Fibroblast of pulmonary artery (primary cell): ENCODE measurements around the gene MLLT6.

Source experiments
- DNase-seq: peaks from one replicate; pipeline ENCODE4 v3.0.0-alpha.2; 2010; ENCODE audit warnings: low read depth
- H3K4me3 ChIP-seq: replicated peaks from 2 replicates; pipeline ENCODE4 v1.5.1; 2011; ENCODE audit warnings: low read depth, mild to moderate bottlenecking, control low read depth, low read length, moderate library complexity
- TF ChIP-seq, protein P1 (sequence below): IDR thresholded peaks from 2 replicates; pipeline ENCODE4 v1.5.1; 2011; ENCODE audit warnings: mild to moderate bottlenecking, control low read depth, low read length, inconsistent platforms; ENCODE audit errors: missing control alignments

Gene MLLT6

DNA sequence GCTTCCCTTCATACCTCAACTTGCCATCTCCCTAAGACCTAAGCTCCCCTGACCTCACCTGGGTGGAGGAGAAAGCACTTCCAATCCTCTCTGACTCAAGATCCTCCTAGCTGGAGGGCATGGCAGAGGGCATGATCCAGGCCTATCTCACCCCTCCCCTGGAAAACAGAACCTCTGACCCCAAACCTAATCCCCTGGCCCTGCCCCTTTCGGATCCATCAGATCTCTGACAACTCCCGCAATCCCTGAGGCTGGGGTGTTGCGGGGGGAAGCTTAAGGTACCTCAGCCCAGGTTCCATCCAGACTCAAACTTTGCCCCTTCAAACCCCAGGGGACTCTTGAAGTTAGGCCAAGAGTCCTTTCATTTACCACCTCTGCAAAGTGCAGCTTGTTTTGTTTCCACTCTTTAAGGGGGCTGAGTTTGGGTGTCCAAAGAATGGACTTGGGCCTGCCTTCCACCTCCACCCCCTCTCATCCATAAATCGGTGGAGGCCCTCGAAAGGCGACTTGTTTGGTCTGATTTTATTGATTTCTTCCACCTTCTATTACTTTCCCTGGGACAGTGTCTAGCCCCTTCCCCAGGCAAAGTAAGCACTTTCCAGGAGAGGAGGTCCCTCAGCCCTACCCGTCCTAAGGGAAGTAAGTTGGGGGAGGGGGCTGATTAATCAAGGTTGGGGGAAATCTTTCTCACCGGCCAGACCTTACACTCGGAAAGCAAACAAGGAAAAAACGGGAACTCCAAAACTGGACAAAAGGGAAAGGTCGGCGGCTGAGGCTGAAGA lies 32.9 kb upstream of the MLLT6 start:
- DNase-seq: no peak
- TF ChIP-seq, protein P1, sequence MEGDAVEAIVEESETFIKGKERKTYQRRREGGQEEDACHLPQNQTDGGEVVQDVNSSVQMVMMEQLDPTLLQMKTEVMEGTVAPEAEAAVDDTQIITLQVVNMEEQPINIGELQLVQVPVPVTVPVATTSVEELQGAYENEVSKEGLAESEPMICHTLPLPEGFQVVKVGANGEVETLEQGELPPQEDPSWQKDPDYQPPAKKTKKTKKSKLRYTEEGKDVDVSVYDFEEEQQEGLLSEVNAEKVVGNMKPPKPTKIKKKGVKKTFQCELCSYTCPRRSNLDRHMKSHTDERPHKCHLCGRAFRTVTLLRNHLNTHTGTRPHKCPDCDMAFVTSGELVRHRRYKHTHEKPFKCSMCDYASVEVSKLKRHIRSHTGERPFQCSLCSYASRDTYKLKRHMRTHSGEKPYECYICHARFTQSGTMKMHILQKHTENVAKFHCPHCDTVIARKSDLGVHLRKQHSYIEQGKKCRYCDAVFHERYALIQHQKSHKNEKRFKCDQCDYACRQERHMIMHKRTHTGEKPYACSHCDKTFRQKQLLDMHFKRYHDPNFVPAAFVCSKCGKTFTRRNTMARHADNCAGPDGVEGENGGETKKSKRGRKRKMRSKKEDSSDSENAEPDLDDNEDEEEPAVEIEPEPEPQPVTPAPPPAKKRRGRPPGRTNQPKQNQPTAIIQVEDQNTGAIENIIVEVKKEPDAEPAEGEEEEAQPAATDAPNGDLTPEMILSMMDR: no peak
- H3K4me3 ChIP-seq: no peak overlapping the region

DNA sequence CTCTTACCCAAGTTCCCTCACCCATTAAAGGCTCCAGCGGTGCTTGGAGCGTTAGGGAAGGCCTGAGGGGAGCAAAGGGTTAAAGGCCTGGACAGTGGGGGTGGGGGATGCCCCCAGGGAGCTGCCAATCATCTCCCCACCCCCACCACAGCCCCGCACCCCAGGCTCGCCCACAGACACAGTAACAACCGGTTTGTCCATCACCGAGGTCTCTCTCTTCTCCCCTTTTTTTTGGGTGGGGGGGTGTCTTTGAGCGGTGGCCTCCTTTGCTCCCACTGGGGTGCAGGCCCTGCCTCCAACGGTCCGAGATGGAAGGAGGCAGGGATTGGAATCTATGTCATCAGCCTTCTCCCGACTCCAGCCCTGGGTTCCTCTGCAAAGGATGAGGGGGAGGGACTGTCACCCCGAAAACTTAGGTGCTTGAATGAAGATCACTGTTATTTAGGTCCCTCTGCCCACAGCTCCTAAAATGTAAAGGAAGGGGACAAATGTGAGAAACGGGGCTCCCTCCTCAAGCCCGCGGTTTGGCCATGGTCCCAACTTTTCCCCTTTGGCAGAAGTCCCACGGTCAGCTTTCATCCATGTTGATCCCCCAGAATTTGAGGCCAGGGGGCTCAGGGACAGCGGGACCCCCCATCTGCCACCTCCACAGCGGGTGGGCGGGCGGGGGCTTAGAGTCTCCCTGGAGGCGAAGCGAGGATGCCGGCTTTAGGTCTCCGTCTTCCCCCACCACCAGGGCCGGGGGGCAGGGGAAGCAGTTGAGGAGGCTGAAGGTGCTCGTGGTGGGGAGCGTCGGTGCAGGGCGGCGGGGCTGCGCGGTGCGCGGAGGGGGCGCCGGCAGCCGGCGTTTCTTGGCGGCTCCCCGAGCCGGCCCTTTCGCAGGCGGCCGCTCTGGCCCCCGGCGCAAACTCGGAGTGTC lies 32.0 kb upstream of the MLLT6 start:
- H3K4me3 ChIP-seq: no peak overlapping the region
- TF ChIP-seq, protein P1: no peak
- DNase-seq: no peak

DNA sequence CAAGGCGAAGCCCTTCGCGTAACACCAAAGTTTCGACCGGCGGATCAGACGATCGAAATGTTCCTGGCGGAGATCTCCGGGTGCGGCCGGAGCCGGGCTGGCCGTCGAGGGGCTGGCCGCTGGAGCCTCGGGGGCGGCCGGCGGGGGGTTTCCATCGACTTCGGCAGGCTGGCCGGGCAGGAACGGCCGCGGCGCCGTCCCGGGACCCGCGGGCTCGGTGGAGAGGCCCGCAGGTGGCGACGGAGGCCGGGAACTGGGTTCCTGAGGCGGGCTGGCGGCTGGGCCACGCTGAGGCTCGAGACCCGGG lies 31.4 kb upstream of the MLLT6 start:
- DNase-seq: no peak
- no peak overlapping the region for H3K4me3 ChIP-seq
- TF ChIP-seq, protein P1: no peak

DNA sequence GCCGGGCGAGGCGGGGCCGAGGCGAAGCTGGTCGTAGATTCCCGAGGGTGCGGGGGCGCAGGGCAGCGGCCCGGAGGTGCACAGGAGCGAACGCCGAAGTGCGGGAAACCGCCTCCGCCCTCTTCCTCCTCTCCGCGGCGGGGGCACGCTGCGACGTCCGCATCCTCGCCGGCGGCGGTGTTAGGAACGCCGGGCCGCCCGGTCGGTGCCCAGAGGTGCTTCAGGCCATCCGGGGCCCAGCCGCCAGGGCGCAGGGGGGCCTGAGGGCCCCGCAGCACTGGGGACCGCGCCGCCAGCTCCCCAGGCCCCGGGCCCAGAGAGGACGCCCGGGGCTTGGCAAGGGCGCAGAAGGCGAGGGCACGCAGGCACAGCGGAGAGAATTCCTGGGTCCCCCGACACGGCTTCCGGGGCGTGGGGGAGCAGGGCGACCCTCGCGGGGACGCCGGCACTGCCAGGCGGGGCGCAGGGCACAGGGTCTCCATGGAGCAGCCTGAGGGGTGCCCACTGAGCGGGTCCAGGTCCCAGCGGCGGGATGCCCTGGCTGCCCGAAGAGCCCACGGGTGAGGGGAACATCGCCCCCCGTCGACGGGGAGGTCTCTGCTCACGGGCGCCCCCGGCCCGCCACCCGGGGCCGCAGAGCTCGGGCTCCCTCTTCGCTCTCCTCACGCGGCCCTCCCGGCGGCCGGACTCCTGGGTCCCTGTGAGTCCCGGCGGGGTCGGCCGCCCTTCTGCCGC lies 30.9 kb upstream of the MLLT6 start:
- TF ChIP-seq, protein P1: no peak
- no peak for DNase-seq
- peak overlapping the region; percentile 46 for H3K4me3 ChIP-seq

DNA sequence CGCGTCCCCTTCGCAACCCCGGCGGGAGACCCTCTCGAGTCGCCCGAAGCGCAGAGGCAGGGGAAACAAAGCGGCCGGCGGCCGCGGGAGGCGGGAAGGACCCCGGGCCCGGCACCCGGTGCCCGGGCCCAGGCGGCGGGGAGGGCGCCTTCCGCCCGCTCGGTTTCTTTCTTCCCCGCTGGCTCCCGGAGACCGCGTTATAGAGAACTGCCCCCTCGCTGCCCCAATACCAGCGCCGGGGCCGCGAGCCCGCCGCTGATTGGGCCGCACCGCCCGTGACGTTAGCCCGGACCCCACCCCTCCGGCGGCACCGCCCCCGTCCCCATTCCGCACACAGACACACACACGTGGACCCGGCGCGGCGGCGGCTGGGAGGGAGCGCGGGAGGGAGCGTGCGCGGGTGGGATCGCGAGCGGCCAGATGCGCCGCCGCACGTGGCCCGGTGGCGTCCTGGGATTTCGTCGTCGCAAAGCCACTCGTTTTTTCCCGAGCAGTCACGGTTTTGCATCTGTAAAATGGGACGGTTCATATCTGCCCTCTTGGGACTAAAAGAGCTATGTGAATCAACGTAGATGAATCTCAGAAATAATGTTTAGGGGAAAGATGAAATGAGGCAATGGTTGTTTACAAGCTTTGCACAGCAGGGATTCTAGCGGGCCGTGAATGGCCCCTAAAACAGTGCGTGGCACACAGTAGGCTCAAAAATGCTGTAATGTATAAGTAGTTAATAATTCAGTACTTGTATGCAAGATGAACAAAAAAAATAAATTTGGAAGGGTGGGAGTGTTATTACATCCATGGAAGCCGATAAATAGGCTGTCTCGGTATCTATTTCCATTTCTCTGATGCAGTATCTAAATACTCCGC lies 30.1 kb upstream of the MLLT6 start, which contains the start of gene EPOP:
Gene EPOP (minus strand): TSS at position 209 of the 867 bp plus-strand sequence. CDS start 462 bp downstream, outside the sequence.
- H3K4me3 ChIP-seq: peak within 1 kb of the TSS; percentile 46
- peak; percentile 82 for DNase-seq
- TF ChIP-seq, protein P1: no peak
